A673 (cell line): ENCODE data around the gene F8. TPM values are rescaled to one million over a fixed set of nuclear protein-coding genes. Genes with fewer than 3 reads are reported as not detected.

ENCODE experiments used
- BruUV-seq: library from RNA; stranded (reverse); fragments of 400-500 nt; replicated peaks from 2 replicates; lab custom pipeline; 2021; lab: Mats Ljungman, UMichigan
- CTCF ChIA-PET: fragments of 300-600 bp; sonication (Branson Sonifier 250); formaldehyde crosslinking; loops from one replicate; lab custom pipeline; 2022; ENCODE audit warnings: antibody characterized with exemption; lab: Charles Lee
- POLR2A ChIA-PET: fragments of 300-600 bp; sonication (Branson Sonifier 250); formaldehyde crosslinking; loops from one replicate; lab custom pipeline; 2022; ENCODE audit warnings: antibody characterized with exemption; ENCODE audit not compliant: low non-redundant PET; lab: Charles Lee
- DNase-seq: peaks from one replicate; pipeline ENCODE4 v3.0.0-alpha.2; 2015; ENCODE audit warnings: low spot score
- H3K27ac ChIP-seq: fragments of 200-600 bp; sonication (generic); 2 replicates; pipeline ENCODE4 v1.5.1; 2016; ENCODE audit warnings: mixed run types, low read depth, mild to moderate bottlenecking, mixed read lengths, antibody characterized with exemption, low read length; ENCODE audit not compliant: poor library complexity, severe bottlenecking
- H3K27me3 ChIP-seq: fragments of 200-600 bp; sonication (generic); replicated peaks from 2 replicates; pipeline ENCODE4 v1.6.1; 2017; ENCODE audit warnings: mixed run types, low read depth, mild to moderate bottlenecking, mixed read lengths, antibody characterized with exemption, low read length; ENCODE audit not compliant: insufficient read depth, poor library complexity
- H3K36me3 ChIP-seq: fragments of 200-600 bp; sonication (generic); 2 replicates; pipeline ENCODE4 v1.6.1; 2016; ENCODE audit warnings: mixed run types, mild to moderate bottlenecking, mixed read lengths, antibody characterized with exemption, low read length; ENCODE audit not compliant: insufficient read depth, poor library complexity, severe bottlenecking
- H3K4me1 ChIP-seq: fragments of 200-600 bp; sonication (generic); 2 replicates; pipeline ENCODE4 v1.6.1; 2017; ENCODE audit warnings: mixed run types, mild to moderate bottlenecking, mixed read lengths, antibody characterized with exemption, low read length; ENCODE audit not compliant: insufficient read depth, poor library complexity, severe bottlenecking
- H3K4me3 ChIP-seq: fragments of 200-600 bp; sonication (generic); 2 replicates; pipeline ENCODE4 v1.5.1; 2016; ENCODE audit warnings: low read depth, mixed run types, mild to moderate bottlenecking, mixed read lengths, low read length; ENCODE audit not compliant: poor library complexity, severe bottlenecking
- H3K9me3 ChIP-seq: fragments of 200-600 bp; sonication (generic); 2 replicates; pipeline ENCODE4 v1.6.1; 2016; ENCODE audit warnings: mixed run types, low read depth, mild to moderate bottlenecking, mixed read lengths, antibody characterized with exemption, low read length; ENCODE audit not compliant: poor library complexity, severe bottlenecking
- CTCF ChIP-seq: fragments of 300-800, 200-600 bp; sonication (generic); conservative IDR thresholded peaks from 2 replicates; pipeline ENCODE4 v1.5.1; 2017; ENCODE audit warnings: low read depth, mild to moderate bottlenecking, antibody characterized with exemption, low read length, moderate library complexity, mixed read lengths
- EZH2 ChIP-seq: fragments of 200-600 bp; sonication (generic); IDR thresholded peaks from 2 replicates; pipeline ENCODE4 v1.6.1; 2017; ENCODE audit warnings: borderline replicate concordance, low read depth, mild to moderate bottlenecking, mixed read lengths, antibody characterized with exemption, low read length; ENCODE audit not compliant: poor library complexity, severe bottlenecking
- intact Hi-C: fragments of 100-400 bp; cut with micrococcal nuclease; formaldehyde crosslinking; loops from one replicate; pipeline ENCODE4 v1.10.0; 2022; ENCODE audit not compliant: unreplicated experiment
- total RNA-seq: library from RNA; stranded (reverse); gene quantifications from 2 replicates; pipeline ENCODE4 v1.2.3, GENCODE V29; 2021

F8 gene
- total RNA-seq, 1 experiment from 2014 or later = 1.1 TPM

GRCh38 chrX:155035688-155036087 lies 13.2 kb upstream of the F8 start:
- Histone ChIP-seq H3K36me3 (no peaks in the 10 kb centered on the region), H3K27ac (no peak overlapping the region), H3K27me3 (no peaks in the 10 kb centered on the region), H3K4me1 (no peaks in the 10 kb centered on the region), H3K4me3 (no peak overlapping the region), H3K9me3 (peaks cover 7% of the 10 kb centered on the region)
- no TSS peak for BruUV-seq
- ChIA-PET CTCF (no interaction called here), POLR2A (interaction anchor here (0.6 kb wide), 1 partner anchor 70 kb away, joined by 3 read pairs; no protein-coding TSS in a partner anchor)
- no peak for DNase-seq
- intact Hi-C loops = no loop called here
- TF ChIP-seq CTCF (no peak), EZH2 (no peak)

DNA sequence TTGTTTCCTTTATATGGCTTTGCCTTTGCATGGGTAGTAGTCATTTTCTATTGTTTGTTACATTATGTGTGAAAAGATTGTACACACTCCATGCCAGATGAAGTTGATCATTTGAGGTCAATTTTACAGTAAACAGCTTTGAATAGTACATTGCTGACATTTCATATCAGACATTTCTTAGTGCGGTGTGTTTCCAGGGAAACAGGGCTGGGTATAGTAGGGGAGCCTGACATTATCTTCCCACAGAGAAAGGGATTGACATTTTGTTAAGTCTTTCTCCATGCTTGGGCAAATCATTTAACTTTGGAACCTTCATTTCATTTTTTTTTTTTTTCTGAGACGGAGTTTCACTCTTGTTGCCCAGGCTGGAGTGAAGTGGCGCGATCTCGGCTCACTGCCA lies 9.1 kb upstream of the F8 start:
- Histone ChIP-seq H3K27me3 (no peaks in the 10 kb centered on the region), H3K9me3 (peaks cover 7% of the 10 kb centered on the region), H3K4me1 (peaks cover 4% of the 10 kb centered on the region), H3K4me3 (no peak overlapping the region), H3K27ac (no peak overlapping the region), H3K36me3 (no peaks in the 10 kb centered on the region)
- CTCF ChIA-PET = no interaction called here
- BruUV-seq = no TSS peak
- TF ChIP-seq CTCF = no peak
- TF ChIP-seq EZH2 = no peak
- DNase-seq = no peak
- intact Hi-C loops = no loop called here
- POLR2A ChIA-PET = no interaction called here

GRCh38 chrX:155028877-155029291 lies 6.4 kb upstream of the F8 start:
- TF ChIP-seq CTCF (no peak), EZH2 (no peak)
- no peaks in the 10 kb centered on the region for H3K9me3 ChIP-seq
- no peak overlapping the region for H3K27ac ChIP-seq
- CTCF ChIA-PET = no interaction called here
- no peak overlapping the region for H3K4me3 ChIP-seq
- peaks cover 4% of the 10 kb centered on the region for H3K4me1 ChIP-seq
- no peak for DNase-seq
- no peaks in the 10 kb centered on the region for H3K27me3 ChIP-seq
- no TSS peak for BruUV-seq
- POLR2A ChIA-PET = no interaction called here
- no peaks in the 10 kb centered on the region for H3K36me3 ChIP-seq
- intact Hi-C loops = no loop called here
